GM12892 (cell line): ENCODE measurements around the gene MAP3K1.

Experiments used
- POLR2A ChIP-seq: IDR thresholded peaks from 2 replicates; pipeline ENCODE4 v1.6.1; 2011; ENCODE audit warnings: low read depth, low read length, control low read depth
- POLR2AphosphoS5 ChIP-seq: IDR thresholded peaks from 2 replicates; pipeline ENCODE4 v1.6.1; 2011; ENCODE audit warnings: low read depth, low read length, control low read depth
- TAF1 ChIP-seq: IDR thresholded peaks from 2 replicates; pipeline ENCODE4 v1.6.1; 2011; ENCODE audit warnings: low read depth, mild to moderate bottlenecking, control low read depth, low read length, borderline replicate concordance

- TF ChIP-seq POLR2A (no peak), POLR2AphosphoS5 (no peak), TAF1 (no peak)
Measured at GRCh38 chr5:56774957-56775356, 40.4 kb upstream of the MAP3K1 start.
